ENCODE data around the gene ANXA11.

Gene ANXA11

GRCh38 chr10:80165173-80165572 is 40.2 kb downstream of the ANXA11 start:
- DNase-seq, result no peak

GRCh38 chr10:80164596-80164995 is 40.7 kb downstream of the ANXA11 start:
- DNase-seq, result no peak

DNA sequence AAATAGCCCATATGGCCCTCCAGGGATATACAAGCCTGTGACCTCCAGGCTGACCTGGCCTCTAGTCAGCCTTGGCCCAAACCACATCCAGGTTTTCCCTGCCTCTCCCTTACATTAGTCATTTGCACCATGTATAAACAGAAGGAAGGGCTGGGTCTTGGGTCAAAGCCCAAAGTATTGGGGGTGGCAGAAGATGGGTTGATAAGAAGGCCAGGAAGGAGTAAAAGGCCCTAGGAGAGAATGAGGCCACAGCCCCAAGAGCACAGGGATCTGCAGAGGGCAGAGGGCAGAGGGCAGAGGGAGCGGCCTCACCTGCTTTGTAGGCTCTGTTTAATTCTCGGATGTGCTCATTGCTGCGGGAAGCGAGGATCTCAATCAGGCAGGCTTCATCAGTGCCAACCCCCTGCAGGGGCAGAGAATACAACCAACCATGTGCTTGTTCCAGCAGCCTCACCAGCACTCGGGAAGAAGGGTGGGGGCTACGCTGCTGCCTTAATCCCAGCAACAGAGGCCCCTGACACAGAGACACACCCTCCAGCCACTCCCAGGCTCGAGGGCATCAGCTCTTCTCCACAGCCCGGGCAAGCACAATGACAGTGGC is 41.5 kb downstream of the ANXA11 start:
- DNase-seq, result no peak

DNA sequence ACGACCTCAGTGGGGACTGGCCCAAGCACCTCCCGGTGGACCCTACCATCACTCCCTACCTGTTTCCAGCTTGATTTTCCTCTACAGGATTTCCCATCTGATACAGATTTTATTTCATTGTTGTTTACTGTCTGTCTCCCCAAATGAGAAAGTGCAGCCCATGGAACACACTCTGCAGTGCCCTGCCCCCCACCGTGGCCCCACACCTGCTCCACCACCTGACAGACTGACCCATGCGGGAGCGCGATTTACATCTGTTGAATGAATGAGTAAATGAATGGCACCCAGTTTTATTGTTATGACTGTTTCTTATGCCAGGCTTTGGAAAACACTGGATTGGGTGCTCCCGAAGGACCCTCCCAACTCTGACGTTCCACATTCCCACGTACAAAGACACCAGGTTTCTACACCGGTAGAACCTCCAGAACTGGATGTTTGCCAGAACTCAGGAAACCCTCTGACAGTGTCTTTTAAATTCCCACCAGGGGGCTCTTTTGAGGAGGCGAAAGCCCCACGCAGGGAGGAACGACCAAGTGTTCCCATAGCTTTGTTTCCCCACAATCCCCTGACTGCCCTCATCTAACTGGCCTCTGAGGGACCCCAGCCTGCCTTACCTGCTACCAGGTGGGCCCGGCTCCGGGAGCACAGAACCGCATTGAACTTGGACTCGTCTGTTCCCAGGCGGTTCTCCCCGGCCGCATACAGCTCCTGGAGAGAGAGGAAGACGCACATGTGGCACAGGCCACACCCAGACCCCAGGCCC is 43.8 kb downstream of the ANXA11 start:
- peak; percentile 43 for DNase-seq

GRCh38 chr10:80160361-80161320 is 44.7 kb downstream of the ANXA11 start:
- no peak for DNase-seq

- DNase-seq, result no peak
These were observed 46.0 kb downstream of the ANXA11 start for GRCh38 chr10:80159166-80159873.

GRCh38 chr10:80158598-80159127 is 46.7 kb downstream of the ANXA11 start:
- DNase-seq, result peak; percentile 100

DNA sequence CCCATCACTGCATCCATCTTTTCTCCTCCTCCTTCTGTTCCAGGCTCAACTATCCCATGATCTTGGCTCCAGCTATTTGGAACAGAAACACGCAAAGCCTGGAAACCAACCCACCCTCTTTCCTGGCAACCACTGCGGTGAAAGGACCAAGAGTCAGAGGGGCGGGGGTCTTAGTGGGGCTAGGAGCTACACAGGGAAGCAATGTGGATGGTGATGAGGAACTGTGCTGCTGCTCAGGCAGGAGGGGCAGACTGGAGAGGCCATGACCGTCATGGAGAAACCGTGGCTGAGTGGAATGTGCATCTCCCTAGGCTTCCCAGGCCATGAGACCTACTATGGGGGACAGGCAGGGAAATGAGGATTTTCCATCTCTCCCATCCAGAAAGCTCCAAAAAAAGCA is 47.2 kb downstream of the ANXA11 start:
- no peak for DNase-seq

GRCh38 chr10:80157561-80157960 is 47.8 kb downstream of the ANXA11 start:
- DNase-seq, result no peak

DNA sequence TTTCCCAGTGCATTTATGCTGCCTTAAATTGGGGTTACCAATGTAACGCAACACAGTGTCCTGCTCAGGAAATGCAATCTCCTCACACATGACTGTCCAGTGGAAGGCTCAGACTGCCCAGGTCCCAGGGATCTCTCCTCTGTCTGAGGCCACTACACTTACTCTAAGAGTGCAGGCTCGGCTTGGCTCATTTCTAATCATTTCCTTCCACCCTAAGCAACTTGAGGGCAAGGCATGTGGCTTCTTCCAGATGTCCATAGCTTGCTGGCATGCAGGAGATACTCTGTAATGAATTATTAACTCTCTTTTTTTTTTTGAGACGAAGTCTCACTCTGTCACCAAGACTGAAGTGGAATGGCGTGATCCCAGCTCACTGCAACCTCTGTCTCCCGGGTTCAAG is 49.1 kb downstream of the ANXA11 start:
- no peak for DNase-seq

GRCh38 chr10:80155696-80156215 is 49.6 kb downstream of the ANXA11 start:
- no peak for DNase-seq

GRCh38 chr10:80154978-80155695 is 50.2 kb downstream of the ANXA11 start:
- peak; percentile 93 for DNase-seq

DNA sequence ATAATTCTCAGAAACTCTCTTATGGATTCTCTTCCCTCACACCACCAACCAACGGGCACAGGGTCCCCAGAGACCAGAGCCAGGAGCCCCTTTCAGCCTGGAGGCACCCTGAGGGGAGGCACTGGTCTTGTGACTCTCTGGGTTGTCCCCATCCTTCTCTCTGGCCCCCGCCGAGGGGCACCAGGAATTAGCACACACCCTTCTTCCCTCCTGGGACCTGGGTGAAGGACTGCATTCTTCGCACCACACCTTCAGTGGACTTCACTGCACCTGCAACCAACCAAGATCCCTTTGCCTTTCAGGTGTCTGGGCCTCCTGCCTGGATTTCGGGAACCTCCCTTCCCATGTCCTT is 50.7 kb downstream of the ANXA11 start:
- no peak for DNase-seq

- DNase-seq, result no peak
These were observed 51.9 kb downstream of the ANXA11 start for GRCh38 chr10:80153460-80153859.

DNA sequence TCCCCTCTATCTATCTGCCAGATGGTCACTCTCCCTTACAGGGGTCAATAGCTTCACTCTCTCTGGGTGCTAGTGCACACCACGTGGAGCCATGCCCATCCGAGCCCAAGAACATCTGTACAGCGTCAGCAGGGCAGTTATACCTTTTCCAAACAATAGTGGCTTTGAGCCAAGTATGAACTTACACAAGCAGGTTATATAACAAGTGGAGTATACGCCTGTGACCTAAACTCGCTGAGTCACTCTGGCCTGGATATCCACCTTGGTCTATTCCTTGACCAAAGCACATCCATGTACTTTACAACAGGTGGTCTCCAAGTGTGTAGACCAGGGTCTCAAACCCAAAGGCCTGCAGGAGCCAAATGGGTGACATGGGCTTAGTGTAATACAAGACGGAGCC is 52.5 kb downstream of the ANXA11 start:
- DNase-seq, result no peak

- DNase-seq, result no peak
These were observed 55.2 kb downstream of the ANXA11 start for GRCh38 chr10:80150172-80150571.

DNA sequence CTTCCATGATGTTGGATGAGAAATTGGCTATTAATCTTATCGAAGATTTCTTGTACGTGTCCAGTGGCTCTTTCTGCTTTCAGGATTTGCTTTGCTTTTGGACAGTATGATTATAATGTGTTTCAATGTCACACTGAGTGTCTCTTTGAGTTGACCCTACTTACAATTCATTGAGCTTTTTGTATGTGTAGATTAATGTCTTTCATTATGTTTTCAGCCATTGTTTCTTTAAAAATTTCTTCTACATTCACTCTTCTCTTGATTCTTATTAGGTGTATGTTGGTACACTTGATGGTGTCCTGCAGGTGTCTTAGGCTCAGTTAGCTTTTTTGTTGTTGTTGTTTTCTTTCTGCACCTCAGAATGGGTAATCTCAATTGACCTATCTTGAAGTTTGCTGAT is 56.2 kb downstream of the ANXA11 start:
- DNase-seq, result no peak

- no peak for DNase-seq
These were observed 57.1 kb downstream of the ANXA11 start for GRCh38 chr10:80148166-80148805.

DNA sequence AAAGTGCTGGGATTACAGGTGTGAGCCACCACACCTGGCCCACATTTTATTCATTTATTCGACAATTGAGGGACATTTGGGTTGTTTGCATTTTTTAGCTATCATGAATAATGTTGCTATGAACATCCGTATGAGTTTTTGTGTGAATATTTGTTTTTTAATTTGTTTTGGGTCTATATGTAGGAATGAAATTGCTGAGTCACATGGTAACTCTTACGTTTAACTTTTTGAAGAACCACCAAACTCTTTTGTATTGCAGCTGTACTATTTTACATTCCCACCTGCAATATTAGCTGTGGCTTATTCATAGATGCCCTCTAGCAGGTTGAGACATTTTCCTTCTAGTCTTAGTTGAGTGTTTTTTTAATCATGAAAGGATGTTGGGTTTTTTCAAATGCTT is 58.4 kb downstream of the ANXA11 start:
- DNase-seq, result no peak

DNA sequence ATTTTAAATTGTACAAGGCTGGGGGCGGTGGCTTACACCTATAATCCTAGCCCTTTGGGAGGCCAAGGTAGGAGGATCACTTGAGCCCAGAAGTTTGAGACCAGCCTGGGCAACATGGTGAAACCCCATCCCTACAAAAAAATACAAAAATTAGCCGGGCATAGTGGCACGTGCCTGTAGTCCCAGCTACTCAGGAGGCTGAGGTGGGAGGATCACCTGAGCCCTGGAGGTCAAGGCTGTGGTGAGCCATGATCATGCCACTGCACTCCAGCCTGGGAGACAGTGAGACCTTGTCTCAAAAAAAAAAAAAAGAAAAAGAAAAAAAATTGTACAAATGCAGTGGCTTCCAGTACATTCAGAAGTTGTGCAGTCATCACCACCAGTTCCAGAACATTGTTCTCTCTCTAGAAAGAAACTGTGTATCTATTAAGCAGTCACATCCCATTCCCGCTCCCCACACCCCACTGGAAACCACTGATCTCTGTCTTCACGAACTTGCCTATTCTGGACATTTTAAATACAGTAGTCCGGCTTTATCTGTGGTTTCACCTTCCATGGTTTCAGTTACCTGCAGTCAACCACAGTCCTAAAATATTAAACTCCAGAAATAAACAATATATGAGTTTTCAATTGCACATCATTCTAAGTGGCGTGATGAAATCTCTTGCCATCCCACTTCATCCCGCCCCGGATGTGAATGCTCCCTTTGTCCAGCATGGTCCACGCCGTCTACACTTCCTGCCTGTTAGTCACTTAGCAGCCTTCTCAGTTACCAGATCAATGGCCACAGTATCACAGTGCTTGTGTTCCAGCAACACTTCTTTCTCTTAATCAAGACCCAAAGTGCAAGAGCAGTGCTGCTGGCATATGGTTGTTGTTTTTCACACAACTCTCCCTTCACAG is 59.7 kb downstream of the ANXA11 start:
- DNase-seq, result peak; percentile 74
